ENCODE measurements around the gene TMEM63B.

- no peak for TF ChIP-seq POLR2A (IDR thresholded peaks at IDR 0.05)
- TF ChIP-seq CTCF (IDR thresholded peaks at IDR 0.05): no peak
Observed at GRCh38 chr6:44198684-44199083, 71.3 kb downstream of the TMEM63B start.
